Nephron progenitor cell (in vitro differentiated cells): Measurements from ENCODE around the gene PDC.
"Not testable (repeated sequence)": the region's sequence is repeated elsewhere in the genome, so short reads cannot be mapped to it uniquely, and the experiment has no call there.

Source experiments
- DNase-seq: peaks from one replicate; pipeline ENCODE4 v3.0.0; 2021
- H3K27ac Mint-ChIP-seq: 2 replicates; pipeline ENCODE4 v1.8.0; 2021; ENCODE audit warnings: mild to moderate bottlenecking, moderate library complexity, mixed read lengths
- H3K27me3 Mint-ChIP-seq: 2 replicates; pipeline ENCODE4 v1.8.0; 2021; ENCODE audit warnings: mild to moderate bottlenecking, low read depth, mixed read lengths; ENCODE audit not compliant: poor library complexity
- H3K36me3 Mint-ChIP-seq: 2 replicates; pipeline ENCODE4 v1.8.0; 2021; ENCODE audit warnings: low read depth, mixed read lengths
- H3K4me1 Mint-ChIP-seq: 2 replicates; pipeline ENCODE4 v1.8.0; 2021; ENCODE audit warnings: mixed read lengths
- H3K4me3 Mint-ChIP-seq: 2 replicates; pipeline ENCODE4 v1.8.0; 2021; ENCODE audit warnings: mild to moderate bottlenecking, moderate library complexity, mixed read lengths
- H3K9me3 Mint-ChIP-seq: 2 replicates; pipeline ENCODE4 v1.8.0; 2021; ENCODE audit warnings: mild to moderate bottlenecking, moderate library complexity, mixed read lengths
- TF ChIP-seq, protein P1 (sequence below): fragments of 200-600 bp; sonication (generic); IDR thresholded peaks from 2 replicates; pipeline ENCODE4 v1.5.0; 2021; ENCODE audit warnings: antibody characterized with exemption

The PDC gene

DNA sequence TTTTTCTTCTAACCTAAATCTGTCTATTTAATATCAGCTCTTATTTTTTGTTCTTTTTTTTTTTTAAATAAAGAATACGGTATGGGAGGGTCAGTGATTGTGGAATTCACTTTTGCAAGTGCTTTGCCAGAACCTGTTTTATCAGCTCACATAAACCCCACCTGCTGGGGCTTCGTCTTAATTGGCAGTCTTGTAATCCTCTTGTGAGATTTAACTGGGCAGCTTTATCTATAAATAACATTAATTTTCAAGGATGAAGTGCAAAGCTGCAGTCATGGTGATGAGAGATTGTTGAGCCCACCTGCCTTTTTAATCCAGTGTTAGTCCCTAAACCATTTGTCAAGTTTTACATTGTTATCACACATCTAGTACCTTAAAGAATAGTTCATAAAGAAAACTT is 18.2 kb upstream of the PDC start:
- Mint-ChIP-seq H3K36me3 (no peaks in the 10 kb centered on the region), H3K9me3 (no peaks in the 10 kb centered on the region), H3K4me3 (no peak overlapping the region), H3K4me1 (no peaks in the 10 kb centered on the region), H3K27ac (no peak overlapping the region), H3K27me3 (peaks cover 3% of the 10 kb centered on the region)
- TF ChIP-seq, protein P1, sequence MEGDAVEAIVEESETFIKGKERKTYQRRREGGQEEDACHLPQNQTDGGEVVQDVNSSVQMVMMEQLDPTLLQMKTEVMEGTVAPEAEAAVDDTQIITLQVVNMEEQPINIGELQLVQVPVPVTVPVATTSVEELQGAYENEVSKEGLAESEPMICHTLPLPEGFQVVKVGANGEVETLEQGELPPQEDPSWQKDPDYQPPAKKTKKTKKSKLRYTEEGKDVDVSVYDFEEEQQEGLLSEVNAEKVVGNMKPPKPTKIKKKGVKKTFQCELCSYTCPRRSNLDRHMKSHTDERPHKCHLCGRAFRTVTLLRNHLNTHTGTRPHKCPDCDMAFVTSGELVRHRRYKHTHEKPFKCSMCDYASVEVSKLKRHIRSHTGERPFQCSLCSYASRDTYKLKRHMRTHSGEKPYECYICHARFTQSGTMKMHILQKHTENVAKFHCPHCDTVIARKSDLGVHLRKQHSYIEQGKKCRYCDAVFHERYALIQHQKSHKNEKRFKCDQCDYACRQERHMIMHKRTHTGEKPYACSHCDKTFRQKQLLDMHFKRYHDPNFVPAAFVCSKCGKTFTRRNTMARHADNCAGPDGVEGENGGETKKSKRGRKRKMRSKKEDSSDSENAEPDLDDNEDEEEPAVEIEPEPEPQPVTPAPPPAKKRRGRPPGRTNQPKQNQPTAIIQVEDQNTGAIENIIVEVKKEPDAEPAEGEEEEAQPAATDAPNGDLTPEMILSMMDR = no peak
- DNase-seq = no peak

DNA sequence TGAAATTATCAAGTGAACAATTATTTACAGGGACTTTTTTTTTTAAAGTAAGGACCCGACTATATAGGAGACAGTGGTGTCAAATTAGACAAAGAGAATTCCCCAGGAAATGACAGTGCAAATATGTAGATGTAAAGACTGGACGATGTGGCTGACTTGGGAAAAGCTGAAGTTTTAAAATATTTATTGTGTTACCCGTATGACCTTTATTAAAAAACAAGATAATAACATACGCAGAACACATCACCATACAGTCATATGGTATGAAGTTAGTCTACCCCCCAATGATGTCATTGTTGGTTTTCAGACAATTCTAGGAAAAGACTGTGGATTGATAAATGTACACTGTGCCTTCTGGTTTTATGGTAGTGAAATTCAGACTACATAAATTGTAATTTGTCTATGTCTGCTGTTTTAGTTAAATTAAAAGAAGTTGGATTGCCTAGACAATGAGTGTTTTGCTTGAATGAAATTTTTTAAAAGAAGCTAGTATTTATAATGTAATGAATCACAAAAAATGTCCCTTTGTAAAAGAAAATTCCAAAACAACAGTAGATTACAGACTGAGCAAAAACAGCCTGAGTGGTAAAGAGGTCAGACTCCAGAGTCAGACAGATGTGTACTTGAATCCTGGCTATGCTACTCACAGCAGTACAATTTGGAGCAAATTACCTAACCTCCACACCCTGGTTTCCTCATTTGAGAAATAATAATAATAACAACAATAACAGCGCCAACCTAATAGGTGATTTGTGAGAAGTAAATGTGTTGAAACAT is 15.5 kb upstream of the PDC start:
- TF ChIP-seq, protein P1 = no peak
- Mint-ChIP-seq H3K36me3 (no peaks in the 10 kb centered on the region), H3K27me3 (peaks cover 2% of the 10 kb centered on the region), H3K9me3 (no peaks in the 10 kb centered on the region), H3K4me1 (no peaks in the 10 kb centered on the region), H3K27ac (no peak overlapping the region), H3K4me3 (no peak overlapping the region)
- no peak for DNase-seq

DNA sequence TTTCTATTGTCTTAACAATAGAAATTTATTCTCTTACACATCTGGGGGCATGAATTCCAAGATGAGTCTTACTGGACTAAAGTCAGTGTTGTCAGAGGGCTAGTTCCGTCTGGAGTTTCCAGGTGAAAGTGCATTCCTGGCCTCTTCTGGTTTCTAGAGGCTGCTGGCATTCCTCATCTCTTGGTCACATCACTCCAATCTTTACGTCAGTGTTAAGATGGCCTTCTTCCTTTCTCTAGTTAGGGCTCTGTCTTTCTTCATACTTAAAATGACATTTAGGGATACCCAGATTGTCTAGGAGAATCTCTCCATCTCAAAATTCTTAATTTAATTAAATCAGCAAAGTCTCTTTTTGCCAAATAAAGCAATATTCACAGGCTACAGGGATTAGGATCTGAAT is 13.3 kb upstream of the PDC start:
- no peak overlapping the region for H3K4me3 Mint-ChIP-seq
- H3K4me1 Mint-ChIP-seq = no peaks in the 10 kb centered on the region
- no peak for DNase-seq
- TF ChIP-seq, protein P1 = no peak
- no peaks in the 10 kb centered on the region for H3K9me3 Mint-ChIP-seq
- H3K27ac Mint-ChIP-seq = no peak overlapping the region
- no peaks in the 10 kb centered on the region for H3K27me3 Mint-ChIP-seq
- no peaks in the 10 kb centered on the region for H3K36me3 Mint-ChIP-seq

DNA sequence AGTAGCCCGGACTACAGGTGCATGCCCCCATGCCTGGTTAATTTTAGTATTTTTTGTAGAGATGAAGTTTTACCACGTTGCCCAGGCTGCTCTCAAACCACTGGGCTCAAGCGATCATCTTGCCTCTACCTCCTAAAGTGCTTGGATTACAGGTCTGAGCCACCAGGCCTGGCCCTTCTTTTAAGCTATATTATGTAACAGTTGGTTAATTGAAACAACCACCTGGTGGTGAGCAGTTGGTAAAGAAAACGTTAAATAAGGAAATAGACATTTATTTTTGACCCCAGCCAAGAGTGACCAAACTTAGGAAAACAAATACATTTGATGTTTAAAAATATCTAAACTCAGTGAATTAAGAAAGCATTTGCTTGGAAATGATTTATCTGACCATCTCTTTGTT is 12.1 kb upstream of the PDC start:
- TF ChIP-seq, protein P1 = no peak
- DNase-seq = no peak
- no peak overlapping the region for H3K27ac Mint-ChIP-seq
- H3K4me3 Mint-ChIP-seq = no peak overlapping the region
- H3K36me3 Mint-ChIP-seq = no peaks in the 10 kb centered on the region
- H3K27me3 Mint-ChIP-seq = no peaks in the 10 kb centered on the region
- H3K9me3 Mint-ChIP-seq = no peaks in the 10 kb centered on the region
- H3K4me1 Mint-ChIP-seq = no peaks in the 10 kb centered on the region

DNA sequence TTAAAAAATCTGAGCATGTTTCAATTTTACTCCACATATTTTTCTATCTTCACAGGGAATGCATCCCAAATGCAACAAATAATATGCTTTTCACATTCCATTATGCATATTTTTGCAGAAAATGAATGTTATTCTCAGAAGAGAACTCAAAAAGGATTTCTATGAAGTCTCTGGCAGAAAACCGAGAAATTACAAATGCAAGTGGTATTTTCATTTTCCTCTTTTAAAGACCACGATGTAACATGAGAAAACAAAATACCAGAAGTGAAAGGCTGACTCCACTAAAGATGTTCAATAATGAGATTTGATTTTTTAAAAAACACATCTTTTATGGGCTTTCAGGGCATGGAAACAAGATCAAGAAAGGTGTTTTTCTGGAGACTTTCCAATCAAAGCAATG is 5.0 kb upstream of the PDC start:
- no peak for DNase-seq
- no peaks in the 10 kb centered on the region for H3K9me3 Mint-ChIP-seq
- H3K36me3 Mint-ChIP-seq = no peaks in the 10 kb centered on the region
- H3K27ac Mint-ChIP-seq = no peak overlapping the region
- H3K4me1 Mint-ChIP-seq = no peaks in the 10 kb centered on the region
- TF ChIP-seq, protein P1 = no peak
- no peaks in the 10 kb centered on the region for H3K27me3 Mint-ChIP-seq
- no peak overlapping the region for H3K4me3 Mint-ChIP-seq

DNA sequence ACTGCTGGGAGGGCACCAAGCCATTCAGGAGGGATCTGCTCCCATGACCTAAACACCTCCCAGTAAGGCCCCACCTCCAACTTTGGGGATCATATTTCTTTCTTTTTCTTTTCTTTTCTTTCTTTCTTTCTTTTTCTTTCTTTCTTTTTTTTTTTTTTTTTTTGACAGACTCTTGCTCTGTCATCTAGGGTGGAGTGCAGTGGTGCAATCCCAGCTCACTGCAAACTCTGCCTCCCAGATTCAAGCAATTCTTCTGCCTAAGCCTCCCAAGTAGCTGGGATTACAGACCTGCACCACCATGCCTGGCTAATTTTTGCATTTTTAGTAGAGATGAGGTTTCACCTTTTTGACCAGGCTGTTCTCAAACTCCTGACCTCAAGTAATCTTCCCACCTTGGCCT is 4.6 kb upstream of the PDC start:
- not testable (repeated sequence) for H3K4me1 Mint-ChIP-seq, H3K27me3 Mint-ChIP-seq, H3K36me3 Mint-ChIP-seq, H3K4me3 Mint-ChIP-seq, H3K9me3 Mint-ChIP-seq, DNase-seq
- peak overlapping the region; percentile 80 for H3K27ac Mint-ChIP-seq
